PC-9 (cell line): ENCODE measurements around the gene SCGB1A1. TPM values are rescaled to one million over a fixed set of nuclear protein-coding genes. Genes with fewer than 3 reads are reported as not detected.

Experiments used
- BruUV-seq: library from RNA; stranded (reverse); fragments of 400-500 nt; replicated peaks from 2 replicates; lab custom pipeline; 2021; lab: Mats Ljungman, UMichigan
- CTCF ChIA-PET: fragments of 300-600 bp; sonication (Branson Sonifier 250); formaldehyde crosslinking; loops from one replicate; lab custom pipeline; 2022; ENCODE audit warnings: antibody characterized with exemption; lab: Charles Lee
- POLR2A ChIA-PET: fragments of 300-600 bp; sonication (Branson Sonifier 250); formaldehyde crosslinking; loops from one replicate; lab custom pipeline; 2022; ENCODE audit warnings: antibody characterized with exemption; ENCODE audit not compliant: unreplicated experiment; lab: Charles Lee
- DNase-seq, 2 experiments: peaks; one replicate each; pipeline versions ENCODE4 v3.0.0 to v3.0.0-alpha.2; 2015 to 2022; ENCODE audit warnings: mixed read lengths in 1 of 2
- H2AFZ ChIP-seq: fragments of 200-600 bp; sonication (generic); 2 replicates; pipeline ENCODE4 v1.8.1; 2017; ENCODE audit warnings: antibody characterized with exemption
- H3F3A ChIP-seq: fragments of 200-600 bp; sonication (generic); 2 replicates; pipeline ENCODE4 v1.8.1; 2017; ENCODE audit warnings: antibody characterized with exemption, mild to moderate bottlenecking, low read depth; ENCODE audit not compliant: insufficient read depth
- H3K27ac ChIP-seq: fragments of 200-600 bp; sonication (generic); 2 replicates; pipeline ENCODE4 v1.6.1; 2016; ENCODE audit warnings: mixed run types
- H3K27me3 ChIP-seq: fragments of 200-600 bp; sonication (generic); 2 replicates; pipeline ENCODE4 v1.6.1; 2016; ENCODE audit warnings: low read depth, mixed run types; ENCODE audit not compliant: insufficient read depth
- H3K36me3 ChIP-seq: fragments of 200-600 bp; sonication (generic); 2 replicates; pipeline ENCODE4 v1.6.1; 2016; ENCODE audit warnings: low read depth, mixed run types
- H3K4me1 ChIP-seq: fragments of 200-600 bp; sonication (generic); replicated peaks from 2 replicates; pipeline ENCODE4 v1.6.1; 2016; ENCODE audit warnings: mixed run types; ENCODE audit not compliant: insufficient read depth
- H3K4me2 ChIP-seq: fragments of 200-600 bp; sonication (generic); 2 replicates; pipeline ENCODE4 v1.6.1; 2017; ENCODE audit warnings: mixed run types
- H3K4me3 ChIP-seq: fragments of 200-600 bp; sonication (generic); 2 replicates; pipeline ENCODE4 v1.6.1; 2016; ENCODE audit warnings: mixed run types
- H3K79me2 ChIP-seq: fragments of 200-600 bp; sonication (generic); 2 replicates; pipeline ENCODE4 v1.6.1; 2017; ENCODE audit warnings: low read depth, mixed run types
- H3K9me2 ChIP-seq: fragments of 200-600 bp; sonication (generic); 2 replicates; pipeline ENCODE4 v1.8.1; 2017; ENCODE audit warnings: mild to moderate bottlenecking; ENCODE audit not compliant: insufficient read depth
- H3K9me3 ChIP-seq: fragments of 200-600 bp; sonication (generic); 2 replicates; pipeline ENCODE4 v1.8.1; 2016; ENCODE audit warnings: low read depth; ENCODE audit not compliant: insufficient read depth
- H4K20me1 ChIP-seq: fragments of 200-600 bp; sonication (generic); 2 replicates; pipeline ENCODE4 v1.8.1; 2017; ENCODE audit not compliant: insufficient read depth
- EZH2 ChIP-seq: fragments of 200-600 bp; sonication (generic); IDR thresholded peaks from 2 replicates; pipeline ENCODE4 v1.8.0; 2017; ENCODE audit warnings: antibody characterized with exemption, low read depth
- intact Hi-C: fragments of 100-400 bp; cut with micrococcal nuclease; formaldehyde crosslinking; loops from one replicate; pipeline ENCODE4 v1.10.0; 2022; ENCODE audit not compliant: unreplicated experiment
- total RNA-seq: library from RNA; stranded (reverse); gene quantifications from 2 replicates; pipeline ENCODE4 v1.2.3, GENCODE V29; 2021
- TF ChIP-seq, protein P1 (sequence below): fragments of 200-600 bp; sonication (generic); conservative IDR thresholded peaks from 2 replicates; pipeline ENCODE4 v1.6.1; 2017; ENCODE audit warnings: mixed run types, antibody characterized with exemption, mild to moderate bottlenecking, moderate library complexity

SCGB1A1 gene
- total RNA-seq, 1 experiment from 2014 or later, result not detected

DNA sequence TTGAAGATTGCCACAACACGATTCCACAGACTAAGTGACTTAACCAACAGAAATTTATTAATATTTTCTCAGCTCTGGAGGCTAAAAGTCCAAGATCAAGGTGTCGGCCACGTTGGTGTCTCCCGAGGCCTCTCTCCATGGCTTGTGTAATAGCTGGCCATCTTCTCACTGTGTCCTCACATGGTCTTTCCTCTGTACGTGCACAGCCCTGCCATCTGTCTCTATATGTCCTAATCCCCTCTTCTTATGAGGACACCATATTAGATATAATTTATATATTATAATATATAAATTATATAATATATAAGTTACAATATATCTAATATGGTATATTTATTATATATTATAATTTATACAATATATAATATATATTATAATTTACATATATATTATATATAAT lies 25.1 kb upstream of the SCGB1A1 start:
- Histone ChIP-seq H4K20me1 (no peaks in the 10 kb centered on the region), H3K79me2 (no peaks in the 10 kb centered on the region), H3K36me3 (no peaks in the 10 kb centered on the region), H2AFZ (no peak overlapping the region), H3K27me3 (no peaks in the 10 kb centered on the region), H3K27ac (no peak overlapping the region), H3K9me3 (no peaks in the 10 kb centered on the region), H3K4me1 (peaks cover 27% of the 10 kb centered on the region), H3K4me3 (no peak overlapping the region), H3K4me2 (peak overlapping the region; percentile 17; the same call in 1 of the 2 replicates), H3K9me2 (no peaks in the 10 kb centered on the region), H3F3A (peaks cover 29% of the 10 kb centered on the region; the same call in 1 of the 2 replicates)
- TF ChIP-seq, protein P1, sequence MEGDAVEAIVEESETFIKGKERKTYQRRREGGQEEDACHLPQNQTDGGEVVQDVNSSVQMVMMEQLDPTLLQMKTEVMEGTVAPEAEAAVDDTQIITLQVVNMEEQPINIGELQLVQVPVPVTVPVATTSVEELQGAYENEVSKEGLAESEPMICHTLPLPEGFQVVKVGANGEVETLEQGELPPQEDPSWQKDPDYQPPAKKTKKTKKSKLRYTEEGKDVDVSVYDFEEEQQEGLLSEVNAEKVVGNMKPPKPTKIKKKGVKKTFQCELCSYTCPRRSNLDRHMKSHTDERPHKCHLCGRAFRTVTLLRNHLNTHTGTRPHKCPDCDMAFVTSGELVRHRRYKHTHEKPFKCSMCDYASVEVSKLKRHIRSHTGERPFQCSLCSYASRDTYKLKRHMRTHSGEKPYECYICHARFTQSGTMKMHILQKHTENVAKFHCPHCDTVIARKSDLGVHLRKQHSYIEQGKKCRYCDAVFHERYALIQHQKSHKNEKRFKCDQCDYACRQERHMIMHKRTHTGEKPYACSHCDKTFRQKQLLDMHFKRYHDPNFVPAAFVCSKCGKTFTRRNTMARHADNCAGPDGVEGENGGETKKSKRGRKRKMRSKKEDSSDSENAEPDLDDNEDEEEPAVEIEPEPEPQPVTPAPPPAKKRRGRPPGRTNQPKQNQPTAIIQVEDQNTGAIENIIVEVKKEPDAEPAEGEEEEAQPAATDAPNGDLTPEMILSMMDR, result peak; percentile 32; the same call in 1 of the 2 replicates
- TF ChIP-seq EZH2, result no peak
- BruUV-seq, result no TSS peak
- no peak for DNase-seq
- intact Hi-C loops, result loop anchor here (5.0 kb wide), 1 partner anchor 394 kb away; the partner anchor contains the start of gene TMEM179B
- POLR2A ChIA-PET, result interaction anchor here (0.6 to 0.7 kb wide), 2 partner anchors 247 to 333 kb away, joined by 3 to 6 read pairs; partner anchors contain the start of gene HNRNPUL2
- CTCF ChIA-PET, result interaction anchor here (0.5 to 1.3 kb wide), 3 partner anchors 31 to 306 kb away, joined by 4 to 13 read pairs (median 4); no protein-coding TSS in a partner anchor

GRCh38 chr11:62394825-62395538 lies 23.9 kb upstream of the SCGB1A1 start:
- no peaks in the 10 kb centered on the region for H4K20me1 ChIP-seq
- no peaks in the 10 kb centered on the region for H3K36me3 ChIP-seq
- H3K27me3 ChIP-seq, result no peaks in the 10 kb centered on the region
- no peak overlapping the region for H3K27ac ChIP-seq
- ChIA-PET CTCF (interaction anchor here (0.6 to 2.5 kb wide), 18 partner anchors 16 to 580 kb away, joined by 3 to 20 read pairs (median 4); partner anchors contain the start of genes AHNAK, EEF1G, HNRNPUL2 and TUT1), POLR2A (interaction anchor here (0.6 to 1.0 kb wide), 5 partner anchors 150 to 467 kb away, joined by 3 to 10 read pairs (median 4); partner anchors contain the start of gene C11orf98)
- H3K9me2 ChIP-seq, result no peaks in the 10 kb centered on the region
- BruUV-seq, result no TSS peak
- H2AFZ ChIP-seq, result no peak overlapping the region
- H3F3A ChIP-seq, result peaks cover 29% of the 10 kb centered on the region; the same call in 1 of the 2 replicates
- no peaks in the 10 kb centered on the region for H3K79me2 ChIP-seq
- no peaks in the 10 kb centered on the region for H3K9me3 ChIP-seq
- H3K4me2 ChIP-seq, result peak overlapping the region; percentile 30; the same call in 1 of the 2 replicates
- DNase-seq, result peak; percentile 71 to 75
- H3K4me1 ChIP-seq, result peaks cover 27% of the 10 kb centered on the region
- no peak overlapping the region for H3K4me3 ChIP-seq
- intact Hi-C loops, result loop anchor here (1.0 to 5.0 kb wide), 7 partner anchors 85 to 487 kb away; partner anchors contain the start of genes EML3, ROM1, SLC3A2 and TMEM179B
- TF ChIP-seq, protein P1, result peak; percentile 91
- no peak for TF ChIP-seq EZH2

- TF ChIP-seq, protein P1, result no peak
- TF ChIP-seq EZH2, result no peak
- Histone ChIP-seq H3K9me3 (no peaks in the 10 kb centered on the region), H3K27ac (no peak overlapping the region), H2AFZ (no peak overlapping the region), H3K36me3 (no peaks in the 10 kb centered on the region), H3K4me2 (no peak overlapping the region), H3K4me1 (peaks cover 27% of the 10 kb centered on the region), H3F3A (peaks cover 29% of the 10 kb centered on the region; the same call in 1 of the 2 replicates), H3K9me2 (no peaks in the 10 kb centered on the region), H4K20me1 (no peaks in the 10 kb centered on the region), H3K79me2 (no peaks in the 10 kb centered on the region), H3K27me3 (no peaks in the 10 kb centered on the region), H3K4me3 (no peak overlapping the region)
- intact Hi-C loops, result loop anchor here (1.0 to 5.0 kb wide), 6 partner anchors 84 to 486 kb away; partner anchors contain the start of genes EML3, ROM1 and SLC3A2
- peak; percentile 32 to 47 for DNase-seq
- ChIA-PET CTCF (interaction anchor here (0.5 to 2.5 kb wide), 15 partner anchors 15 to 579 kb away, joined by 3 to 20 read pairs (median 4); partner anchors contain the start of genes HNRNPUL2 and TUT1), POLR2A (interaction anchor here (0.5 to 1.0 kb wide), 4 partner anchors 10 to 417 kb away, joined by 4 to 5 read pairs (median 4); partner anchors contain the start of gene TUT1)
- no TSS peak for BruUV-seq
Measured at GRCh38 chr11:62395885-62396551, 22.8 kb upstream of the SCGB1A1 start.
